Measurements from ENCODE around the gene MED10. TPM values are rescaled to one million over a fixed set of nuclear protein-coding genes. Genes with fewer than 3 reads are reported as not detected.
A peak's percentile ranks its signal among the peaks of the same experiment; 100 is the strongest.

MED10 gene
- total and polyA plus RNA-seq, 9 of the 15 experiments (the other 6 are each of a cell fraction or from before 2014, with no cell fraction given), result 23.8 to 83.4 (median 58.8) TPM

- TF ChIP-seq TRIM25 (IDR thresholded peaks at IDR 0.05; ENCODE audit: borderline replicate concordance), result no peak
- no peak for TF ChIP-seq TAF7 (tag; IDR thresholded peaks at IDR 0.05)
- no peak for TF ChIP-seq THRB (CRISPR knock-in tag; conservative IDR thresholded peaks at IDR 0.05)
- TF ChIP-seq ARHGAP35 (IDR thresholded peaks at IDR 0.05; ENCODE audit: partially characterized antibody), result no peak
- no peak; the same call in 1 of the 2 replicates for TF ChIP-seq GABPA (tag; conservative IDR thresholded peaks at IDR 0.05; ENCODE audit: low read depth)
- no peak for TF ChIP-seq SREBF2 (CRISPR knock-in tag; IDR thresholded peaks at IDR 0.05)
- no peak for TF ChIP-seq NCOA4 (IDR thresholded peaks at IDR 0.05; ENCODE audit: partially characterized antibody)
- TF ChIP-seq SRSF9 (IDR thresholded peaks at IDR 0.05; ENCODE audit: borderline replicate concordance, low read depth, low read length), result no peak
- no peak for TF ChIP-seq NFYB (IDR thresholded peaks at IDR 0.05; ENCODE audit: extremely low read depth, insufficient read length)
- TF ChIP-seq ZNF165 (CRISPR knock-in tag; IDR thresholded peaks at IDR 0.05; ENCODE audit: borderline replicate concordance), result no peak
- no peak for TF ChIP-seq MTA3 (IDR thresholded peaks at IDR 0.05; ENCODE audit: borderline replicate concordance)
- peak; percentile 61 for TF ChIP-seq MGA (IDR thresholded peaks at IDR 0.05)
- no peak for TF ChIP-seq HNRNPH1 (optimal IDR thresholded peaks at IDR 0.05; ENCODE audit: low read depth, low read length)
- no peak for TF ChIP-seq C11orf30 (IDR thresholded peaks at IDR 0.05; ENCODE audit: low read depth)
- TF ChIP-seq POU5F1 (IDR thresholded peaks at IDR 0.05; ENCODE audit: borderline replicate concordance, low read depth, low read length, partially characterized antibody), result no peak
These were observed 388 bp upstream of the MED10 start (continued) for GRCh38 chr5:6378766-6379103.

Measured in K562 (cell line).